H1 (cell line): ENCODE results near the gene B3GNT2.

ENCODE experiments used
- CHD1 ChIP-seq: IDR thresholded peaks from 2 replicates; pipeline ENCODE4 v1.6.1; 2012; ENCODE audit warnings: low read depth, low read length, improper control_type of control experiment
- EZH2 ChIP-seq: fragments of 200-600 bp; sonication (generic); IDR thresholded peaks from 2 replicates; pipeline ENCODE4 v1.7.1; 2012; ENCODE audit warnings: low read depth, mild to moderate bottlenecking, moderate library complexity, low read length, inconsistent platforms; ENCODE audit not compliant: severe bottlenecking
- POLR2A ChIP-seq, 2 experiments: IDR thresholded peaks; 1 replicate in 1 of 2; 2 replicates in 1 of 2; pipeline ENCODE4 v1.6.1; 2011; ENCODE audit warnings: low read depth in 2 of 2, low read length in 2 of 2, mild to moderate bottlenecking in 2 of 2; ENCODE audit errors: control extremely low read depth in 1 of 2
- POLR2AphosphoS5 ChIP-seq: IDR thresholded peaks from 2 replicates; pipeline ENCODE4 v1.6.1; 2011; ENCODE audit warnings: low read depth, low read length
- SIN3A ChIP-seq, 2 experiments: IDR thresholded peaks in 1 of 2; conservative IDR thresholded peaks in 1 of 2; 2 replicates each; pipeline ENCODE4 v1.6.1; 2011 to 2012; ENCODE audit warnings: low read length in 2 of 2, improper control_type of control experiment in 1 of 2, low read depth in 1 of 2, mild to moderate bottlenecking in 1 of 2
- TF ChIP-seq, protein P1 (sequence below): IDR thresholded peaks from 2 replicates; pipeline ENCODE4 v1.6.1; 2011; ENCODE audit warnings: low read length, improper control_type of control experiment
- TF ChIP-seq, protein P2 (sequence below), 3 experiments: IDR thresholded peaks; 1 replicate in 2 of 3; 2 replicates in 1 of 3; pipeline versions ENCODE4 v1.5.1 to v1.6.1; 2011; ENCODE audit warnings: low read length in 3 of 3, mild to moderate bottlenecking in 3 of 3, inconsistent platforms in 2 of 3, low read depth in 1 of 3, moderate library complexity in 1 of 3; ENCODE audit not compliant: insufficient read depth in 1 of 3; ENCODE audit errors: control extremely low read depth in 1 of 3

DNA sequence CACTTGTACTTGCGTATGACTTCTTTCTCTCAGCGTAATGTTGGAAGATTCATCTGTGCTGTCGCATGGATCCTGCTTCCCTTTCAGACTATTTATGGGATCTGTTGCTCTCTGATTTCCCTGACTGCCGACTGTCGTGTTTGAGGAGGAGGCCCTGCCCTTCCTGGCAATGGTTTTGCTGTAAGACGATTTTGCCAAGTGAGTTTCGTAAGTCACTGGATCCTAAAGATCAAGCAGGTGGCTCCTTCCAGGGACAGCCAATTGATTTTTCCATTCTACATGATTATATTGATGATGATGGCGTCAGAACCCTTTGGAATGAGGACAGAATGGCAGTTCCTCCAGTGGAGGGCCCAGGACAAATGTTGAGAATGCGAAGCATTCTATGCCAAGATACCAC lies 8.7 kb upstream of the B3GNT2 start:
- TF ChIP-seq, protein P1, sequence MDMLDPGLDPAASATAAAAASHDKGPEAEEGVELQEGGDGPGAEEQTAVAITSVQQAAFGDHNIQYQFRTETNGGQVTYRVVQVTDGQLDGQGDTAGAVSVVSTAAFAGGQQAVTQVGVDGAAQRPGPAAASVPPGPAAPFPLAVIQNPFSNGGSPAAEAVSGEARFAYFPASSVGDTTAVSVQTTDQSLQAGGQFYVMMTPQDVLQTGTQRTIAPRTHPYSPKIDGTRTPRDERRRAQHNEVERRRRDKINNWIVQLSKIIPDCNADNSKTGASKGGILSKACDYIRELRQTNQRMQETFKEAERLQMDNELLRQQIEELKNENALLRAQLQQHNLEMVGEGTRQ, result no peak
- TF ChIP-seq POLR2AphosphoS5 (no peak), EZH2 (no peak), POLR2A (IDR thresholded peaks at IDR 0.05; ENCODE audit: control extremely low read depth in 1 of 2, low read depth in 2 of 2, low read length in 2 of 2) (no peak), SIN3A (conservative IDR thresholded peaks at IDR 0.05 in 1 of 2, IDR thresholded peaks at IDR 0.05 in 1 of 2; ENCODE audit: low read depth in 1 of 2, low read length in 2 of 2) (no peak), CHD1 (no peak)
- TF ChIP-seq, protein P2, sequence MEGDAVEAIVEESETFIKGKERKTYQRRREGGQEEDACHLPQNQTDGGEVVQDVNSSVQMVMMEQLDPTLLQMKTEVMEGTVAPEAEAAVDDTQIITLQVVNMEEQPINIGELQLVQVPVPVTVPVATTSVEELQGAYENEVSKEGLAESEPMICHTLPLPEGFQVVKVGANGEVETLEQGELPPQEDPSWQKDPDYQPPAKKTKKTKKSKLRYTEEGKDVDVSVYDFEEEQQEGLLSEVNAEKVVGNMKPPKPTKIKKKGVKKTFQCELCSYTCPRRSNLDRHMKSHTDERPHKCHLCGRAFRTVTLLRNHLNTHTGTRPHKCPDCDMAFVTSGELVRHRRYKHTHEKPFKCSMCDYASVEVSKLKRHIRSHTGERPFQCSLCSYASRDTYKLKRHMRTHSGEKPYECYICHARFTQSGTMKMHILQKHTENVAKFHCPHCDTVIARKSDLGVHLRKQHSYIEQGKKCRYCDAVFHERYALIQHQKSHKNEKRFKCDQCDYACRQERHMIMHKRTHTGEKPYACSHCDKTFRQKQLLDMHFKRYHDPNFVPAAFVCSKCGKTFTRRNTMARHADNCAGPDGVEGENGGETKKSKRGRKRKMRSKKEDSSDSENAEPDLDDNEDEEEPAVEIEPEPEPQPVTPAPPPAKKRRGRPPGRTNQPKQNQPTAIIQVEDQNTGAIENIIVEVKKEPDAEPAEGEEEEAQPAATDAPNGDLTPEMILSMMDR (IDR thresholded peaks at IDR 0.05; ENCODE audit: control extremely low read depth in 1 of 3, insufficient read depth in 1 of 3, low read depth in 1 of 3, low read length in 3 of 3), result no peak
